ENCODE data around the gene RASL11A.
"Not testable (repeated sequence)": the region's sequence is repeated elsewhere in the genome, so short reads cannot be mapped to it uniquely, and the experiment has no call there.

Gene RASL11A

DNA sequence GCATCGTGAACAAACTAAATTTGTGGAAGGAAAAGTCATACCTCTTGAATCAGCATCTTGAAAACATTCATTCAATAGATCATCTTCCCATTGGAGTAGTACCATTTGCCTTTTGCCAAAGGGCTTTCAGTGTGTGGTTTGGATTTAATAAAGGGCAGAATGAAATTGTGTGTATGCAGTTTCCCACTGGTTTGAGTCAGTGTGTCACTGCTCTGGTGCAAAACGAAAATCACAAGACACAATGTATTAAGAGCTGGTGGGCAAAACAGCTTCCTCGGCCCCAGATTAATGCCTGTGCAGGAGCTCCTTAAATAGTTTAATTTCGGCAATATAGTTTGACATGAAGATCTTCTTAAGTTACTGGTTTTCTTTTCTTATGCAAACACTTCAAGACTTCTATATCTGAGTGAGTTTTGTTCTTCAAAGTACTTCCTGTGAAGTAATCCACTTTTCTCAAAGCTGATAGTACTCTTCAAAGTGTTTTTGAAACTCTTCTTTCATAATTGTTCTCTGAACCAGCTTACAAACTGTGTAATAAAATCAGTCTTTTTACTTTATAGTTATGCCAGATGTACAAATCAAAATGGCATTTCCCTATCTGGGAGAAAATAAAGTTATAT lies 32.1 kb downstream of the RASL11A start:
- no peak for DNase-seq

- DNase-seq = no peak
These were observed 33.5 kb downstream of the RASL11A start for GRCh38 chr13:27304099-27304498.

GRCh38 chr13:27304611-27305010 lies 34.0 kb downstream of the RASL11A start:
- no peak for DNase-seq

DNA sequence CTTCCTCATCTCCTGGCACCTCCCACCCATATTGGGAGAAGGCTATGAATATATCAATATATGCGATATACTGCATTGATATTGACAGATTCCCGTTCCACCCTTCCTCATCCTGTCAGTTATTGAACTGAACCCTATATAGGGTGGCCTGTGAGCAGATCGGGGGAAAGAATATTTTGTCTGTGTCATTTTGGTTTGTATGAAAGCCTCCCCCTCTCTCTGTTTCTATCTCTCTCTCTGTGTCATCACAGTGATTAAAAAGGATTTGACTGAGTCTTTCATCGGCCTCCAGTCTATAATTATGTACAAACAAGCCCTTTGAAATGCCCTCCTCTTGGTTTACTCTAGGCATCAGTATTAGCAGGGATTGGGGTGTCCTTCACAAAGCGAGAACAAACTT lies 35.7 kb downstream of the RASL11A start:
- no peak for DNase-seq

- no peak for DNase-seq
These were observed 38.3 kb downstream of the RASL11A start for GRCh38 chr13:27308941-27309340.

- no peak for DNase-seq
These were observed 38.9 kb downstream of the RASL11A start for GRCh38 chr13:27309401-27309958.

GRCh38 chr13:27309967-27310598 lies 39.5 kb downstream of the RASL11A start:
- DNase-seq = no peak

DNA sequence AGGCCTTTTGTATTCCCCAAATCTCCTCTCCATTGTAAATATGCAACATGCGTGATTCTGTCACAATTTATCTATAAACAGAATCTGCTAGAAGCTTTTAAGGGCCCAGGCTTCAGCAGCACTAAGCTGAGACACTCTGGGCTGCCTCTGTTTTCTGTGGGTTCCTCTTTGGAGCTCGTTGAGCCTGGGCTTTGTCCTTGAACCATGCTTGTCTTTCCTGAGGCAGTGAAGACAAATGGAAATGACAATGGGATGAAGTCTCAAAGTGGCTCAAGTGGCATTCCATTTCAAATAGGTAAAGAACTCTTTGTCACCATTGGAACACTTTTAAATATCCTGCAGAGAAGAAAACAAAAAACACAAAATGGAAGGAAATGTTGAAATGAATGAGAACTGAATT lies 40.3 kb downstream of the RASL11A start:
- DNase-seq = no peak

- no peak for DNase-seq
These were observed 41.0 kb downstream of the RASL11A start for GRCh38 chr13:27311518-27312210.

GRCh38 chr13:27313770-27314169 lies 43.1 kb downstream of the RASL11A start:
- DNase-seq = no peak

DNA sequence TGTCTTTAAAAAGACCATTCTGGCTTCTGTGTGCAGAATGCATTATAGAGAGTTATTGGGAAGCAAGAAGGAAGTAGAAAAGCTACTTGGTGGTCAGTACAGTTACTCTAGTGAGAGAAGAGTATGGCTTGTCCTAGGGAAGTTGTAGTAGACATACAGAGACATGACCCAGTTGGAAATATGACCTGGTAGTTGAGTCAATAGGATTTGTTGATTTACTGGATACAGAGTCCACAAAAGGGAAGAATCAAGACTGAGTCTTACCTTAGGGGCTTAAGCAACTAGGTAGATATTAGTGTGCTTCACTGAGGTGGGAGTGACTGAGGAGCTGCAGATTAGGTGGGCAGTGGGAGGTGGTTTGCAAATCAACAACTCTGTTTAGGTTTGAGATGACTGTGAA lies 48.8 kb downstream of the RASL11A start:
- DNase-seq = no peak

- DNase-seq = no peak
These were observed 51.1 kb downstream of the RASL11A start for GRCh38 chr13:27321468-27322431.

- DNase-seq = not testable (repeated sequence)
These were observed 51.8 kb downstream of the RASL11A start for GRCh38 chr13:27322443-27322842.
